HG02759 (cell line): ENCODE measurements around the gene CCDC92.
"Not testable (repeated sequence)": the region's sequence is repeated elsewhere in the genome, so short reads cannot be mapped to it uniquely, and the experiment has no call there.

Experiments
- ATAC-seq: cut with Tn5 transposase; IDR thresholded peaks from one replicate; pipeline ENCODE4 v1.9.1; 2021; ENCODE audit warnings: mild to moderate bottlenecking, moderate library complexity; ENCODE audit not compliant: unreplicated experiment

Gene CCDC92

GRCh38 chr12:123911672-123912409 is 60.8 kb downstream of the CCDC92 start:
- ATAC-seq = not testable (repeated sequence)

GRCh38 chr12:123910761-123911193 is 61.9 kb downstream of the CCDC92 start:
- no peak for ATAC-seq

GRCh38 chr12:123910057-123910456 is 62.6 kb downstream of the CCDC92 start:
- ATAC-seq = no peak

GRCh38 chr12:123908884-123909725 is 63.5 kb downstream of the CCDC92 start:
- no peak for ATAC-seq

GRCh38 chr12:123907726-123908476 is 64.7 kb downstream of the CCDC92 start:
- ATAC-seq = no peak

GRCh38 chr12:123906711-123907420 is 65.8 kb downstream of the CCDC92 start:
- no peak for ATAC-seq

- no peak for ATAC-seq
Measured at GRCh38 chr12:123905319-123905925, 67.2 kb downstream of the CCDC92 start.

GRCh38 chr12:123903301-123904065 is 69.1 kb downstream of the CCDC92 start:
- no peak for ATAC-seq

- no peak for ATAC-seq
Measured at GRCh38 chr12:123902821-123903220, 69.8 kb downstream of the CCDC92 start.

GRCh38 chr12:123900871-123901376 is 71.7 kb downstream of the CCDC92 start:
- ATAC-seq = no peak

GRCh38 chr12:123899368-123899767 is 73.3 kb downstream of the CCDC92 start:
- no peak for ATAC-seq

GRCh38 chr12:123898673-123899072 is 74.0 kb downstream of the CCDC92 start:
- ATAC-seq = no peak

- ATAC-seq = no peak
Measured at GRCh38 chr12:123897221-123897620, 75.4 kb downstream of the CCDC92 start.

- ATAC-seq = no peak
Measured at GRCh38 chr12:123896767-123897166, 75.9 kb downstream of the CCDC92 start.

GRCh38 chr12:123895451-123895850 is 77.2 kb downstream of the CCDC92 start:
- ATAC-seq = no peak

- no peak for ATAC-seq
Measured at GRCh38 chr12:123894823-123895345, 77.7 kb downstream of the CCDC92 start.

GRCh38 chr12:123893276-123893675 is 79.4 kb downstream of the CCDC92 start:
- ATAC-seq = no peak

GRCh38 chr12:123892853-123893252 is 79.8 kb downstream of the CCDC92 start:
- ATAC-seq = no peak

- ATAC-seq = no peak
Measured at GRCh38 chr12:123892180-123892559, 80.5 kb downstream of the CCDC92 start.
